OCI-LY1 (cell line): ENCODE results near the gene PTPRG.

Experiments used
- H2AFZ ChIP-seq: fragments of 200-600 bp; sonication (generic), shearing (Covaris generic); 2 replicates; pipeline ENCODE4 v1.6.0; 2014; ENCODE audit warnings: antibody characterized with exemption, mild to moderate bottlenecking, low read length
- H3F3A ChIP-seq: fragments of 200-600 bp; sonication (generic), shearing (Covaris generic); 2 replicates; pipeline ENCODE4 v1.6.0; 2014; ENCODE audit warnings: mild to moderate bottlenecking, antibody characterized with exemption, low read length, moderate library complexity; ENCODE audit not compliant: insufficient read depth
- H3K27ac ChIP-seq: fragments of 200-600 bp; sonication (generic); 2 replicates; pipeline ENCODE4 v1.5.1; 2014; ENCODE audit warnings: low read length, mixed run types, mild to moderate bottlenecking, low read depth; ENCODE audit not compliant: poor library complexity, severe bottlenecking
- H3K27me3 ChIP-seq: fragments of 200-600 bp; sonication (generic); 2 replicates; pipeline ENCODE4 v1.6.0; 2014; ENCODE audit warnings: antibody characterized with exemption, mild to moderate bottlenecking, low read length, moderate library complexity; ENCODE audit not compliant: insufficient read depth
- H3K36me3 ChIP-seq: fragments of 200-600 bp; sonication (generic); 2 replicates; pipeline ENCODE4 v1.6.1; 2014; ENCODE audit warnings: mild to moderate bottlenecking, antibody characterized with exemption, low read length, moderate library complexity, mixed read lengths; ENCODE audit not compliant: insufficient read depth
- H3K4me1 ChIP-seq: fragments of 200-600 bp; sonication (generic); 2 replicates; pipeline ENCODE4 v1.5.1; 2014; ENCODE audit warnings: mild to moderate bottlenecking, low read length, moderate library complexity; ENCODE audit not compliant: insufficient read depth, severe bottlenecking
- H3K4me2 ChIP-seq: fragments of 200-600 bp; sonication (generic), shearing (Covaris generic); 2 replicates; pipeline ENCODE4 v1.6.1; 2014; ENCODE audit warnings: low read length
- H3K4me3 ChIP-seq: fragments of 200-600 bp; sonication (generic); 2 replicates; pipeline ENCODE4 v1.5.1; 2014; ENCODE audit warnings: low read length, low read depth, mild to moderate bottlenecking, mixed read lengths; ENCODE audit not compliant: poor library complexity, severe bottlenecking
- H3K79me2 ChIP-seq: fragments of 200-600 bp; shearing (Covaris generic); 2 replicates; pipeline ENCODE4 v1.6.1; 2016; ENCODE audit warnings: mixed run types, low read length, mixed read lengths; ENCODE audit not compliant: insufficient read depth
- H3K9ac ChIP-seq: fragments of 200-600 bp; sonication (generic), shearing (Covaris generic); 2 replicates; pipeline ENCODE4 v1.6.1; 2014; ENCODE audit warnings: mild to moderate bottlenecking, low read length, mixed read lengths
- H3K9me2 ChIP-seq: fragments of 200-600 bp; sonication (generic), shearing (Covaris generic); 2 replicates; pipeline ENCODE4 v1.6.1; 2014; ENCODE audit warnings: low read depth, mild to moderate bottlenecking, low read length, mixed read lengths
- H3K9me3 ChIP-seq: fragments of 200-600 bp; shearing (Covaris generic); 2 replicates; pipeline ENCODE4 v1.6.1; 2014; ENCODE audit warnings: low read length, mixed read lengths
- H4K20me1 ChIP-seq: fragments of 200-600 bp; sonication (generic), shearing (Covaris generic); 2 replicates; pipeline ENCODE4 v1.6.0; 2016; ENCODE audit warnings: mild to moderate bottlenecking, low read length; ENCODE audit not compliant: insufficient read depth
- EZH2 ChIP-seq: fragments of 200-600 bp; sonication (generic), shearing (Covaris generic); IDR thresholded peaks from 2 replicates; pipeline ENCODE4 v1.8.0; 2017; ENCODE audit warnings: borderline replicate concordance, mixed run types, mild to moderate bottlenecking, antibody characterized with exemption, low read length, moderate library complexity, mixed read lengths
- TF ChIP-seq, protein P1 (sequence below): fragments of 200-600 bp; sonication (generic), shearing (Covaris generic); IDR thresholded peaks from 2 replicates; pipeline ENCODE4 v1.5.1; 2017; ENCODE audit warnings: mild to moderate bottlenecking, antibody characterized with exemption, low read length, moderate library complexity, mixed read lengths

PTPRG gene

DNA sequence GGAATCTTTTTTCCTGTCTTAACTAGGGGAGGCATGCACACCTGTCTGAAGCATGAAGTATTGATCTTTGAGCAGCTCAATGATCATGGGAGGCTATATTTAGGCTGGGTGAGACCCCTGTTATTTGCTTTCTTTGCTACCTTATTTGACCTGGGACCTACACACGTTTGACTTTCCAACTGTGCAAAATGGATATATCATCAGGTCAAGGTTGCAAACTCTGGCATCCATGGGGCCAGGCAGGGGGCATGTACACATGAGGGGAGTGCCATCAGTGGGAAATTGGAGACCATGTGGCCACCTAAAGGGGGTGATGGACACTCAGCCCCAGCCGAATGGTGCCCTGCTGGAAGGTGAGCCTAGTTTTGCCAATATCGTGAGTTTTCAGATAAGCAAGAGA lies 637.8 kb downstream of the PTPRG start:
- Histone ChIP-seq H3K36me3 (no peaks in the 10 kb centered on the region), H3K27ac (no peak overlapping the region), H3K4me1 (no peaks in the 10 kb centered on the region)

DNA sequence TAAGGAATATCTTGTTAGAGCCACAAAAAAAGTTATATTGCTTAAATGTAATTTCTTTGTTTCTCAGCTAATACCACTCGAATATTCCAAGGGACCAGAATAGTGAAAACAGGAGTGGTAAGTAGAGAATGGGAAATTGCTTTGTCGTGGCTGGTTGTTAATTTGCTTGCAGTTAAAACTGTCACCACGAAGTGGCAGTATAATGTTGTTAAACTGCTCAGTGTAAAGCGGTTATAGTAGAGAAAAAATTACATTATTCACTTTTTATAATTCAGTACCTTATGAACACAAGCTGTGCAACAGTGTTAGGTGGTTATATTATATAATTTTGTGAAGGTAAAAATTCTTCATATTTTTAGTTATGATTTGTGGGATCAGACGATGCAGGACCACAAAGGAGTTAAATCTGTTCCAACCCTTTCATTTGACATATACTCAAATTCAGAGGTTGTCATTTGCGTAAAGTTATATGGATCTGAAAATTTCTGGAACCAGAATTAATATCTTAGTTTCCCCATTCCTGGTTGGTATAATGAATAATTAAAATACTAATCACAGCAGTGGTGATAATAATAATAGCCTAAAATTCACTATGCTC lies 640.2 kb downstream of the PTPRG start:
- Histone ChIP-seq H3F3A (no peaks in the 10 kb centered on the region), H3K27ac (no peak overlapping the region), H3K4me2 (no peak overlapping the region), H3K36me3 (no peaks in the 10 kb centered on the region), H3K9ac (no peak overlapping the region), H4K20me1 (no peaks in the 10 kb centered on the region), H3K27me3 (no peaks in the 10 kb centered on the region), H3K4me3 (no peak overlapping the region), H2AFZ (no peak overlapping the region), H3K9me2 (no peaks in the 10 kb centered on the region), H3K9me3 (no peaks in the 10 kb centered on the region), H3K79me2 (no peaks in the 10 kb centered on the region), H3K4me1 (no peaks in the 10 kb centered on the region)
- TF ChIP-seq EZH2 = no peak
- TF ChIP-seq, protein P1, sequence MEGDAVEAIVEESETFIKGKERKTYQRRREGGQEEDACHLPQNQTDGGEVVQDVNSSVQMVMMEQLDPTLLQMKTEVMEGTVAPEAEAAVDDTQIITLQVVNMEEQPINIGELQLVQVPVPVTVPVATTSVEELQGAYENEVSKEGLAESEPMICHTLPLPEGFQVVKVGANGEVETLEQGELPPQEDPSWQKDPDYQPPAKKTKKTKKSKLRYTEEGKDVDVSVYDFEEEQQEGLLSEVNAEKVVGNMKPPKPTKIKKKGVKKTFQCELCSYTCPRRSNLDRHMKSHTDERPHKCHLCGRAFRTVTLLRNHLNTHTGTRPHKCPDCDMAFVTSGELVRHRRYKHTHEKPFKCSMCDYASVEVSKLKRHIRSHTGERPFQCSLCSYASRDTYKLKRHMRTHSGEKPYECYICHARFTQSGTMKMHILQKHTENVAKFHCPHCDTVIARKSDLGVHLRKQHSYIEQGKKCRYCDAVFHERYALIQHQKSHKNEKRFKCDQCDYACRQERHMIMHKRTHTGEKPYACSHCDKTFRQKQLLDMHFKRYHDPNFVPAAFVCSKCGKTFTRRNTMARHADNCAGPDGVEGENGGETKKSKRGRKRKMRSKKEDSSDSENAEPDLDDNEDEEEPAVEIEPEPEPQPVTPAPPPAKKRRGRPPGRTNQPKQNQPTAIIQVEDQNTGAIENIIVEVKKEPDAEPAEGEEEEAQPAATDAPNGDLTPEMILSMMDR = peak; percentile 55; the same call in 1 of the 2 replicates

More for the DNA sequence above, 637.8 kb downstream of the PTPRG start:
- H3K9ac ChIP-seq = no peak overlapping the region
- no peaks in the 10 kb centered on the region for H3F3A ChIP-seq
- H3K27me3 ChIP-seq = no peaks in the 10 kb centered on the region
- no peak overlapping the region for H2AFZ ChIP-seq
- H3K9me2 ChIP-seq = no peaks in the 10 kb centered on the region
- no peaks in the 10 kb centered on the region for H3K79me2 ChIP-seq
- H3K4me2 ChIP-seq = no peak overlapping the region
- H4K20me1 ChIP-seq = no peaks in the 10 kb centered on the region
- no peak overlapping the region for H3K4me3 ChIP-seq
- TF ChIP-seq EZH2 = no peak
- TF ChIP-seq, protein P1 = no peak
- H3K9me3 ChIP-seq = no peaks in the 10 kb centered on the region

DNA sequence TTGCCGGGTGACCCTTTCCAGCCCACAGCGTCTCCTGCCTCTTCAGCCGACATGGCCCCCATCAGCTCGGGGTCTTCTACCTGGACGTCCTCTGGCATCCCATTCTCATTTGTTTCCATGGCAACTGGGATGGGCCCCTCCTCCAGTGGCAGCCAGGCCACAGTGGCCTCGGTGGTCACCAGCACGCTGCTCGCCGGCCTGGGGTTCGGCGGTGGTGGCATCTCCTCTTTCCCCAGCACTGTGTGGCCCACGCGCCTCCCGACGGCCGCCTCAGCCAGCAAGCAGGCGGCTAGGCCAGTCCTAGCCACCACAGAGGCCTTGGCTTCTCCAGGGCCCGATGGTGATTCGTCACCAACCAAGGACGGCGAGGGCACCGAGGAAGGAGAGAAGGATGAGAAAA lies 641.8 kb downstream of the PTPRG start:
- Histone ChIP-seq H3K9me2 (no peaks in the 10 kb centered on the region), H2AFZ (no peak overlapping the region), H3K27me3 (no peaks in the 10 kb centered on the region), H3K79me2 (no peaks in the 10 kb centered on the region), H3F3A (no peaks in the 10 kb centered on the region), H3K27ac (no peak overlapping the region), H3K9ac (no peak overlapping the region), H3K9me3 (no peaks in the 10 kb centered on the region), H3K4me2 (no peak overlapping the region), H4K20me1 (no peaks in the 10 kb centered on the region), H3K4me3 (no peak overlapping the region), H3K4me1 (no peaks in the 10 kb centered on the region), H3K36me3 (no peaks in the 10 kb centered on the region)
- no peak for TF ChIP-seq EZH2
- TF ChIP-seq, protein P1 = no peak
